ENCODE results near the gene ANKRD53. TPM values are rescaled to one million over a fixed set of nuclear protein-coding genes. Genes with fewer than 3 reads are reported as not detected.
A peak's percentile ranks its signal among the peaks of the same experiment; 100 is the strongest.

Gene ANKRD53
- total RNA-seq (2014; rRNA removed; shearing (Covaris generic)) = 0.28 TPM in 1 of 2 replicates, not detected in the other

- DNase-seq (ENCODE audit: low spot score) = peak; percentile 16
These were observed at the start of gene ANKRD53 for GRCh38 chr2:70978341-70979179. TSS of gene ANKRD53 (plus strand) at chr2:70978630. CDS start at chr2:70978646, 16 bp downstream.

GRCh38 chr2:70930371-70931329 lies 47.8 kb upstream of the ANKRD53 start:
- peak; percentile 77 for DNase-seq (ENCODE audit: low spot score)

- no peak for DNase-seq (ENCODE audit: low spot score)
These were observed 46.9 kb upstream of the ANKRD53 start for GRCh38 chr2:70931376-70932000.

- DNase-seq (ENCODE audit: low spot score) = no peak
These were observed 45.7 kb upstream of the ANKRD53 start for GRCh38 chr2:70932631-70933230.

- no peak for DNase-seq (ENCODE audit: low spot score)
These were observed 43.4 kb upstream of the ANKRD53 start for GRCh38 chr2:70934981-70935380.

GRCh38 chr2:70935468-70936164 lies 42.8 kb upstream of the ANKRD53 start, which contains the start of gene ATP6V1B1:
TSS of gene ATP6V1B1 (plus strand) at chr2:70935900. CDS start at chr2:70935955, 55 bp downstream.
- peak; percentile 71 for DNase-seq (ENCODE audit: low spot score)

GRCh38 chr2:70936165-70936978 lies 42.1 kb upstream of the ANKRD53 start:
- DNase-seq (ENCODE audit: low spot score) = peak; percentile 29

GRCh38 chr2:70936979-70937811 lies 41.2 kb upstream of the ANKRD53 start:
- DNase-seq (ENCODE audit: low spot score) = peak; percentile 89

GRCh38 chr2:70937866-70938585 lies 40.4 kb upstream of the ANKRD53 start:
- peak; percentile 43 for DNase-seq (ENCODE audit: low spot score)

- DNase-seq (ENCODE audit: low spot score) = no peak
These were observed 39.9 kb upstream of the ANKRD53 start for GRCh38 chr2:70938586-70938950.

GRCh38 chr2:70939001-70939838 lies 39.2 kb upstream of the ANKRD53 start:
- DNase-seq (ENCODE audit: low spot score) = no peak

GRCh38 chr2:70939839-70940580 lies 38.4 kb upstream of the ANKRD53 start:
- no peak for DNase-seq (ENCODE audit: low spot score)

GRCh38 chr2:70941186-70941585 lies 37.2 kb upstream of the ANKRD53 start:
- no peak for DNase-seq (ENCODE audit: low spot score)

GRCh38 chr2:70941701-70942100 lies 36.7 kb upstream of the ANKRD53 start:
- no peak for DNase-seq (ENCODE audit: low spot score)

GRCh38 chr2:70942396-70943204 lies 35.8 kb upstream of the ANKRD53 start:
- DNase-seq (ENCODE audit: low spot score) = no peak
